NCI-H1436 (cell line): Measurements from ENCODE around the gene LRP3.

Experiments used
- DNase-seq: peaks from one replicate; lab custom pipeline; 2025; lab: John Stamatoyannopoulos, UW

The LRP3 gene

GRCh38 chr19:33238481-33239149 lies 44.5 kb downstream of the LRP3 start:
- DNase-seq = no peak

- no peak for DNase-seq
These were observed 45.3 kb downstream of the LRP3 start for GRCh38 chr19:33239223-33239975.

- DNase-seq = no peak
These were observed 46.1 kb downstream of the LRP3 start for GRCh38 chr19:33240181-33240771.

GRCh38 chr19:33241091-33241529 lies 47.0 kb downstream of the LRP3 start:
- no peak for DNase-seq

GRCh38 chr19:33241530-33242101 lies 47.5 kb downstream of the LRP3 start:
- no peak for DNase-seq

- DNase-seq = no peak
These were observed 48.0 kb downstream of the LRP3 start for GRCh38 chr19:33242131-33242530.

- no peak for DNase-seq
These were observed 48.8 kb downstream of the LRP3 start for GRCh38 chr19:33242911-33243310.

GRCh38 chr19:33245948-33246708 lies 52.0 kb downstream of the LRP3 start:
- DNase-seq = no peak

GRCh38 chr19:33246709-33247440 lies 52.7 kb downstream of the LRP3 start:
- DNase-seq = no peak

GRCh38 chr19:33247441-33247819 lies 53.3 kb downstream of the LRP3 start:
- no peak for DNase-seq

- DNase-seq = no peak
These were observed 54.0 kb downstream of the LRP3 start for GRCh38 chr19:33248104-33248503.

- DNase-seq = no peak
These were observed 54.4 kb downstream of the LRP3 start for GRCh38 chr19:33248553-33248953.

GRCh38 chr19:33248954-33249613 lies 55.0 kb downstream of the LRP3 start:
- DNase-seq = no peak

- no peak for DNase-seq
These were observed 55.7 kb downstream of the LRP3 start for GRCh38 chr19:33249740-33250366.

GRCh38 chr19:33250500-33250899 lies 56.4 kb downstream of the LRP3 start:
- DNase-seq = no peak

GRCh38 chr19:33251076-33251475 lies 56.9 kb downstream of the LRP3 start:
- DNase-seq = no peak

GRCh38 chr19:33251526-33252090 lies 57.5 kb downstream of the LRP3 start:
- no peak for DNase-seq

GRCh38 chr19:33252418-33252962 lies 58.4 kb downstream of the LRP3 start:
- no peak for DNase-seq

- no peak for DNase-seq
These were observed 58.8 kb downstream of the LRP3 start for GRCh38 chr19:33252971-33253370.
